H1 (cell line): ENCODE results near the gene CGB7. TPM values are rescaled to one million over a fixed set of nuclear protein-coding genes. Genes with fewer than 3 reads are reported as not detected.

Experiments used
- CTCF ChIA-PET: fragments of 300-600 bp; sonication (Branson Sonifier 250); formaldehyde crosslinking; loops from one replicate; lab custom pipeline; 2021; ENCODE audit not compliant: partially characterized antibody; lab: Charles Lee
- POLR2A ChIA-PET: fragments of 300-600 bp; sonication (Branson Sonifier 250); formaldehyde crosslinking; loops from one replicate; lab custom pipeline; 2021; ENCODE audit warnings: inconsistent platforms; ENCODE audit not compliant: partially characterized antibody; lab: Charles Lee
- DNase-seq, 2 experiments: peaks; one replicate each; pipeline versions ENCODE4 v3.0.0 to v3.0.0-alpha.2; 2010 to 2022; ENCODE audit warnings: low spot score in 2 of 2, low read depth in 1 of 2, mixed read lengths in 1 of 2
- FAIRE-seq: peaks from 2 replicates; lab custom pipeline; 2011; peaks lifted over from hg19 to GRCh38; lab: Jason Lieb, UNC
- H2AFZ ChIP-seq: 2 replicates; pipeline ENCODE4 v1.8.1; 2012; ENCODE audit warnings: low read length, inconsistent platforms
- H2AK5ac ChIP-seq: 2 replicates; pipeline ENCODE4 v1.6.1; 2013; ENCODE audit warnings: low read depth, low read length
- H2BK120ac ChIP-seq: replicated peaks from 2 replicates; pipeline ENCODE3; 2013; ENCODE audit warnings: low read depth, low read length, inconsistent platforms
- H2BK12ac ChIP-seq: 2 replicates; pipeline ENCODE4 v1.6.1; 2013; ENCODE audit warnings: low read depth, low read length
- H2BK15ac ChIP-seq: 2 replicates; pipeline ENCODE4 v1.6.1; 2013; ENCODE audit warnings: low read length
- H2BK20ac ChIP-seq: 2 replicates; pipeline ENCODE4 v1.6.1; 2013; ENCODE audit warnings: low read length
- H2BK5ac ChIP-seq: 2 replicates; pipeline ENCODE4 v1.6.1; 2013; ENCODE audit warnings: low read depth, low read length
- H3K14ac ChIP-seq: 2 replicates; pipeline ENCODE4 v1.6.1; 2013; ENCODE audit warnings: inconsistent platforms; ENCODE audit not compliant: insufficient read length
- H3K18ac ChIP-seq: 2 replicates; pipeline ENCODE4 v1.6.1; 2013; ENCODE audit warnings: low read length; ENCODE audit errors: extremely low read depth
- H3K23ac ChIP-seq: 2 replicates; pipeline ENCODE4 v1.6.1; 2013; ENCODE audit warnings: inconsistent platforms; ENCODE audit not compliant: insufficient read length
- H3K23me2 ChIP-seq: 2 replicates; pipeline ENCODE4 v1.6.1; 2013; ENCODE audit warnings: low read depth, low read length
- H3K27ac ChIP-seq: 2 replicates; pipeline ENCODE4 v1.6.1; 2011; ENCODE audit warnings: low read depth, low read length, inconsistent platforms
- H3K27me3 ChIP-seq, 4 experiments: replicated peaks in 1 of 4; 1 replicate in 1 of 4; 2 replicates in 3 of 4; pipeline versions ENCODE4 v1.6.1 to v1.8.1; 2011 to 2013; ENCODE audit warnings: low read length in 3 of 4, mild to moderate bottlenecking in 3 of 4, inconsistent platforms in 2 of 4, mixed read lengths in 2 of 4, moderate library complexity in 1 of 4; ENCODE audit not compliant: control insufficient read depth in 3 of 4, insufficient read depth in 3 of 4; ENCODE audit errors: extremely low read depth in 1 of 4
- H3K36me3 ChIP-seq, 4 experiments: 2 replicates each; pipeline versions ENCODE4 v1.6.1 to v1.8.1; 2011 to 2013; ENCODE audit warnings: mild to moderate bottlenecking in 4 of 4, low read length in 3 of 4, moderate library complexity in 2 of 4, control low read depth in 1 of 4, inconsistent platforms in 1 of 4; ENCODE audit not compliant: insufficient read depth in 4 of 4, control insufficient read depth in 2 of 4
- H3K4ac ChIP-seq: replicated peaks from 2 replicates; pipeline ENCODE3; 2013; ENCODE audit warnings: low read length, low read depth, mixed read lengths, inconsistent platforms; ENCODE audit not compliant: insufficient read length
- H3K4me1 ChIP-seq, 4 experiments: replicated peaks in 1 of 4; 1 replicate in 1 of 4; 2 replicates in 3 of 4; pipeline versions ENCODE4 v1.6.1 to v1.8.1; 2011 to 2013; ENCODE audit warnings: low read length in 3 of 4, inconsistent platforms in 2 of 4, mixed read lengths in 1 of 4; ENCODE audit not compliant: insufficient read depth in 4 of 4, control insufficient read depth in 3 of 4
- H3K4me2 ChIP-seq, 2 experiments: 2 replicates each; pipeline versions ENCODE4 v1.6.1 to v1.8.1; 2011 to 2013; ENCODE audit warnings: low read depth in 2 of 2, low read length in 2 of 2, control low read depth in 1 of 2, inconsistent platforms in 1 of 2, mild to moderate bottlenecking in 1 of 2; ENCODE audit not compliant: insufficient read depth in 1 of 2
- H3K4me3 ChIP-seq, 4 experiments: fragments of 200-600, 300-600 bp in 1 of 4; sonication (generic), shearing (Covaris generic), sonication (Bioruptor Twin) in 1 of 4; 2 replicates each; pipeline versions ENCODE4 v1.5.1 to v1.8.1; 2011 to 2016; ENCODE audit warnings: low read length in 4 of 4, low read depth in 3 of 4, control low read depth in 2 of 4, inconsistent platforms in 2 of 4, mild to moderate bottlenecking in 2 of 4, mixed read lengths in 1 of 4, moderate library complexity in 1 of 4; ENCODE audit not compliant: insufficient read depth in 2 of 4; ENCODE audit errors: extremely low read depth in 1 of 4
- H3K56ac ChIP-seq: replicated peaks from 2 replicates; pipeline ENCODE3; 2013; ENCODE audit warnings: low read depth, mild to moderate bottlenecking, mixed read lengths, low read length, inconsistent platforms; ENCODE audit not compliant: insufficient read length
- H3K79me1 ChIP-seq: 2 replicates; pipeline ENCODE4 v1.6.1; 2013; ENCODE audit warnings: low read depth, low read length, control low read depth
- H3K79me2 ChIP-seq, 2 experiments: 2 replicates each; pipeline versions ENCODE4 v1.6.1 to v1.8.1; 2012 to 2013; ENCODE audit warnings: low read length in 2 of 2, mild to moderate bottlenecking in 2 of 2, inconsistent platforms in 1 of 2; ENCODE audit not compliant: insufficient read depth in 2 of 2, control insufficient read depth in 1 of 2
- H3K9ac ChIP-seq, 4 experiments: replicated peaks in 1 of 4; 1 replicate in 1 of 4; 2 replicates in 3 of 4; pipeline versions ENCODE4 v1.6.1 to v1.8.1; 2011 to 2013; ENCODE audit warnings: low read depth in 3 of 4, low read length in 3 of 4, control low read depth in 2 of 4, mild to moderate bottlenecking in 2 of 4, moderate library complexity in 2 of 4, inconsistent platforms in 1 of 4; ENCODE audit errors: extremely low read depth in 1 of 4
- H3K9me3 ChIP-seq, 2 experiments: 2 replicates each; pipeline versions ENCODE4 v1.6.1 to v1.8.1; 2012 to 2013; ENCODE audit warnings: mild to moderate bottlenecking in 2 of 2, moderate library complexity in 2 of 2, control low read depth in 1 of 2, inconsistent platforms in 1 of 2, low read depth in 1 of 2, low read length in 1 of 2, mixed read lengths in 1 of 2; ENCODE audit not compliant: insufficient read depth in 2 of 2
- H4K20me1 ChIP-seq, 2 experiments: replicated peaks in 1 of 2; 2 replicates each; pipeline versions ENCODE3 to v1.8.1; 2011 to 2013; ENCODE audit warnings: inconsistent platforms in 2 of 2, low read length in 2 of 2, mild to moderate bottlenecking in 1 of 2; ENCODE audit not compliant: insufficient read depth in 2 of 2, control insufficient read depth in 1 of 2
- H4K5ac ChIP-seq: 2 replicates; pipeline ENCODE4 v1.6.1; 2013; ENCODE audit warnings: low read length, low read depth, mixed read lengths, inconsistent platforms; ENCODE audit not compliant: insufficient read length
- H4K8ac ChIP-seq: 2 replicates; pipeline ENCODE4 v1.8.0; 2013; ENCODE audit warnings: mild to moderate bottlenecking, moderate library complexity, low read length, inconsistent platforms; ENCODE audit not compliant: insufficient read depth; ENCODE audit errors: extremely low read depth
- H4K91ac ChIP-seq: replicated peaks from 2 replicates; pipeline ENCODE3; 2013; ENCODE audit warnings: low read length, mixed read lengths, inconsistent platforms; ENCODE audit not compliant: insufficient read length
- CEBPB ChIP-seq: IDR thresholded peaks from 2 replicates; pipeline ENCODE4 v1.6.1; 2012; ENCODE audit warnings: low read depth, low read length
- POLR2A ChIP-seq, 2 experiments: IDR thresholded peaks; 1 replicate in 1 of 2; 2 replicates in 1 of 2; pipeline ENCODE4 v1.6.1; 2011; ENCODE audit warnings: low read depth in 2 of 2, low read length in 2 of 2, mild to moderate bottlenecking in 2 of 2; ENCODE audit errors: control extremely low read depth in 1 of 2
- POLR2AphosphoS5 ChIP-seq: IDR thresholded peaks from 2 replicates; pipeline ENCODE4 v1.6.1; 2011; ENCODE audit warnings: low read depth, low read length
- WGBS, 2 experiments: shearing (Covaris generic) in 1 of 2; methylation state at CpG; one replicate each; pipeline versions ENCODE4 v1.1.6 to v1.1.7; 2013 to 2015; ENCODE audit warnings: low lambda C conversion rate in 2 of 2, mixed read lengths in 2 of 2, inconsistent platforms in 1 of 2, low coverage in 1 of 2, missing lambda C conversion rate in 1 of 2; ENCODE audit not compliant: insufficient replicate concordance in 2 of 2, insufficient coverage in 1 of 2, insufficient read length in 1 of 2; ENCODE audit errors: extremely low coverage in 1 of 2, missing lambda C conversion rate in 1 of 2; 5-methylcytosine and 5-hydroxymethylcytosine counted together
- polyA plus RNA-seq, 7 experiments: library from polyadenylated mRNA; depleted of rRNA in 3 of 7; stranded (reverse) in 5 of 7; unstranded in 2 of 7; fragments of >200 nt in 5 of 7; fragments of 200-250 nt in 2 of 7; gene quantifications; 1 replicate in 5 of 7; 2 replicates in 1 of 7; 4 replicates in 1 of 7; pipeline versions ENCODE4 v1.2.1 to v1.2.3, GENCODE V29; 2011 to 2013; ENCODE audit warnings: missing spikeins in 2 of 7, mixed read lengths in 2 of 7
- total RNA-seq: library from RNA; stranded (reverse); fragmentation: NEBNext Ultra II Directional; extraction: Animal tissue kit (Norgen Biotek cat#: 25700); gene quantifications from 2 replicates; pipeline ENCODE4 v1.2.1, GENCODE V29; 2021

The CGB7 gene
- total and polyA plus RNA-seq, 2 of the 8 experiments (the other 6 are each of a cell fraction or from before 2014, with no cell fraction given): 1.2 to 2.2 TPM

DNA sequence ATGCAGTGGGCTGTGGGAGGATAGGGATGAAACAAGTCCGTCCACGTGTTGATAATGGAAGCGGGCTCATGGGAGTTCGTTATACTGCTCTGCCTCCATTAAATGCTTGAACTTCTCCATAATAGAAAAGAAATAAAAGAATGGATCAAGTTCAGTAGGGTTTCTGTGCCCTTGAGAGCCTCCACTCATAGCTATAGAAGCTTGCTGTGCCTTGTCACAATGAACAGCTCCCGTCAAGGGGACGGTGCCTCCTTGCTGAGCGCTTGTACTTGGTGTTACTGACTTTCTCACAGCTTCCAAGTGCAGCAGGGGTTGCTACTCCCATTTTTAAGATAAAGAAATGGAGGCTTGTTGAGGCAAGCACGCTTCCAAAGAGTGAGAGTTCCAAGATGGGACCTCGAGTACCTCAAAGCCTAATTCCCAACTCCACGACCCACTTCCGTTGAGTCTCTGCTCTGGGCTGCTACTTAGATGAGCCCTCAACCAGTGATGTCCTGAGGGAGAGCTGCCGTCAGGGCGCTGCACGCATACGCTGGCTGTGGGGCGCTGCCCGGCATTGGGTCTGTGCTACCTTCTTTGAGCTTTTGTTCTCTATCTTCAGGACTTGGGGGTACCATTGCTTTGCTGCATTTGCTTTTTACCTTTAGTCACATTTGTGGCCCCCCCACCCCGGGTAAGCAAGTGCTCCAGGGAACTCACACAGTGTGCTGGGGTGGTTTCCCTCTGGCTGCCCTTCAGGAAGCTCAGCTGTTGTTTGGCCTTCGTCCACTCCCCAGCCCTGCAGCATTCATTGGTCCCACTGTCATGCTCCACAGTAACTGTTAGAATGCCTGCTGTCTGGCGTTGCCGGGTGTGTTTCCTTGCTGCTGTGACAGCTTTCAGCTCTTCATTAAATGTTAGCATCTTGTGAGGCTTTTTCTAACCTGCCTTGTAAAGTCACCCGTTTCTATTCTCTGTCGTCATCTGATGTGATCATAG lies 37.2 kb upstream of the CGB7 start:
- Histone ChIP-seq H3K79me2 (peaks cover 5 to 54% of the 10 kb centered on the region in 2 experiments), H2BK20ac (no peak overlapping the region), H3K56ac (no peak overlapping the region), H2AK5ac (no peak overlapping the region), H3K23ac (no peak overlapping the region), H2BK120ac (no peak overlapping the region), H4K91ac (no peak overlapping the region), H3K27ac (no peak overlapping the region), H3K4me2 (no peak overlapping the region), H2BK12ac (no peak overlapping the region), H3K36me3 (peaks cover 40 to 66% (median 59%) of the 10 kb centered on the region in 4 experiments), H3K18ac (no peak overlapping the region), H3K23me2 (no peaks in the 10 kb centered on the region), H4K20me1 (peaks cover 27 to 36% of the 10 kb centered on the region in 2 experiments), H4K5ac (no peak overlapping the region), H3K4me3 (no peak overlapping the region), H3K79me1 (peaks cover 17% of the 10 kb centered on the region), H3K4ac (no peak overlapping the region), H3K14ac (no peak overlapping the region), H2AFZ (no peak overlapping the region), H2BK15ac (no peak overlapping the region), H3K9ac (no peak overlapping the region), H4K8ac (no peak overlapping the region), H3K9me3 (no peaks in the 10 kb centered on the region), H3K27me3 (no peaks in the 10 kb centered on the region), H3K4me1 (no peaks in the 10 kb centered on the region), H2BK5ac (no peak overlapping the region; the same call in 1 of the 2 replicates)
- 93% methylated on average over 23 of the region's 23 CpGs; no CpG with 5 or more reads in 1 of the 2 experiments for WGBS, 2 experiments
- TF ChIP-seq POLR2AphosphoS5 (peak; percentile 50; the same call in 1 of the 2 replicates), POLR2A (IDR thresholded peaks at IDR 0.05; ENCODE audit: control extremely low read depth in 1 of 2, low read depth in 2 of 2, low read length in 2 of 2) (peak; percentile 36 to 44; a peak in 2 of 3 replicates), CEBPB (no peak)
- DNase-seq (no peak), FAIRE-seq (no peak)
- ChIA-PET CTCF (interaction anchor here (0.5 to 2.2 kb wide), 11 partner anchors 10 to 358 kb away, joined by 5 to 9 read pairs (median 7); partner anchors contain the start of genes ALDH16A1 and LIN7B), POLR2A (interaction anchor here (0.7 to 10.1 kb wide), 14 partner anchors 7 to 133 kb away, joined by 3 to 67 read pairs (median 3); partner anchors contain the start of gene LIN7B)
